ENCODE data around the gene THAP8.
"Not testable (repeated sequence)": the region's sequence is repeated elsewhere in the genome, so short reads cannot be mapped to it uniquely, and the experiment has no call there.

Gene THAP8, protein sequence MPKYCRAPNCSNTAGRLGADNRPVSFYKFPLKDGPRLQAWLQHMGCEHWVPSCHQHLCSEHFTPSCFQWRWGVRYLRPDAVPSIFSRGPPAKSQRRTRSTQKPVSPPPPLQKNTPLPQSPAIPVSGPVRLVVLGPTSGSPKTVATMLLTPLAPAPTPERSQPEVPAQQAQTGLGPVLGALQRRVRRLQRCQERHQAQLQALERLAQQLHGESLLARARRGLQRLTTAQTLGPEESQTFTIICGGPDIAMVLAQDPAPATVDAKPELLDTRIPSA

DNA sequence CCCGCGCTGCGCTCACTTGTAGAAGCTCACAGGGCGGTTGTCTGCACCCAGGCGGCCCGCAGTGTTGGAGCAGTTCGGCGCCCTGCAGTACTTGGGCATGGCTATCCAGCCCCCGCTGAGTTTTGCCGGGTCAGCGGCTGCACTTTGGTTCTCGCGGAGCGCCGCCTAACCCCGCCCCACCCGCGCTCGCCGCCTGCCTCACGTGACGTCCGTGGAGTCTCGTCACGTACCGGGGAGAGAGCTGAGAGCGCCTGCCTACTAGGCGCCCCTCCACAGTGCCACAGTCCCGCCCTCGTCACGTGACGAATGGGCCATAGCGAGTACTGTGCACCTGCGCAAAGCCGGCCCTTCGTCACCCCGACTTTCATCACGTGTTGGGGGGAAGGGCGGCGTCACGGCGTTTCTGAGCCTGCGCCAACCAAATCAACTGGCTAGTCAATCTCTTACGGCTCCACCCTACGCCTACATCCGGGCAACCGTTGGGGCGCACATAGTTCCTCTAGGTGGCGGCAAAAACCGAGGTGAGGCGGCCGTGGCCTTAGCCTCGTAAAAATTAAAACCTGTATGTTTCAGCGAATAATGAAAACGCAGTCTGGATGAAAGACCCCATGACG is at the start of gene THAP8:
THAP8 (minus strand) TSS at position 167 of the 614 bp plus-strand sequence; CDS start at position 99, 68 bp downstream.
- peak; percentile 93 for DNase-seq

DNA sequence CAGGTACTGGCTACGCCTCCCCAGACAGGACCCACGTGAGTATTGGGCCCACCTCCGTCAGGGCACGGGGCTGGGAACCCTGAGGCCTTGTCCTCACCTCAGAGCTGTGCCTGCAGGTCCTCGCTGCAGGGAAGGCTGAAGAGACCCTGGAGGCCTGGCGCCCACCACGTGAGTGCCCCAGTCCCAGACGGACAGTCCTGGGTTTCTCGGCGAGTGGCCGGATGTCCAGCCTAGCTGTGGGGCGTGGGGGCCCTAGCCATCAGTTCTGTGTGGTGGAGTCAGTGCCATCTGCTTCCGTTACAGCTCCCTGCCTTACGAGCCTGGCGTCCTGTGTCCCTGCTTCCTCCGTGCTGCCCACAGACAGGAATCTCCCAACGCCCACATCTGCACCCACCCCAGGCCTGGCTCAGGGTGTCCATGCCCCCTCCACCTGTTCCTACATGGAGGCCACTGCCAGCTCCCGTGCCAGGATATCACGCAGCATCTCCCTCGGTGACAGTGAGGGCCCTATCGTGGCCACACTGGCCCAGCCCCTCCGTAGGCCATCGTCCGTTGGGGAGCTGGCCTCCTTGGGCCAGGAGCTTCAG is 49.0 kb upstream of the THAP8 start:
- DNase-seq = no peak

DNA sequence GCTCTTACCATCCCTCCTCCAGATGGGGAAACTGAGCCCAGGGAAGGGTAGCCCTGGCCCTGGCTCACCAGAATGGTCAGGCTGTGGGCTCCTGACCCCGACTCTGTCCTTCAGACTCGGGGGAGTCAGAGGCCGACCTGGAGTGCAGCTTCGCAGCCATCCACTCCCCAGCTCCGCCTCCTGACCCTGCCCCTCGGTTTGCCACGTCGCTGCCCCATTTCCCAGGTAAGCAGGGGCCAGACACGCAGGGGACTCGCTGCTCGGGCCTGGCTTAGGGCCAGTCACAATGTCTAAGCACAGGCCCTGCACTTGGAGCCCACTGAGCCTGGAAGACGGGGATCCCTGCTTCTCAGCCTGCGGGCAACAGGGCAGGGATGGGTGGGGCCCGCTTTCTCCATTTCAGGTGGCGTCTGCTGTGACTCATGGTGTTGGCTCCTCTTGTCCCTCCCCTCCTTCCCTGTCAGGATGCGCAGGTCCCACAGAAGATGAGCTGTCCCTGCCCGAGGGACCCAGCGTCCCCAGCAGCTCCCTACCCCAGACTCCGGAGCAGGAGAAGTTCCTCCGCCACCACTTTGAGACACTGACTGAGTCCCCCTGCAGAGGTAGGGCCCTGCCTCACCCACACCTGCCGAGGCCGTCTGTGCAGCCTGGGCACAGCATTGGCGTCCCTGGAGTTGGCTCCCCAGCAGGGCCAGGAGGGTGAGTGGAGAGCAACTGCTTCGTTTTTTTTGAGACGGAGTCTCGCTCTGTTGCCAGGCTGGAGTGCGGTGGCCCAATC is 47.7 kb upstream of the THAP8 start:
- no peak for DNase-seq

DNA sequence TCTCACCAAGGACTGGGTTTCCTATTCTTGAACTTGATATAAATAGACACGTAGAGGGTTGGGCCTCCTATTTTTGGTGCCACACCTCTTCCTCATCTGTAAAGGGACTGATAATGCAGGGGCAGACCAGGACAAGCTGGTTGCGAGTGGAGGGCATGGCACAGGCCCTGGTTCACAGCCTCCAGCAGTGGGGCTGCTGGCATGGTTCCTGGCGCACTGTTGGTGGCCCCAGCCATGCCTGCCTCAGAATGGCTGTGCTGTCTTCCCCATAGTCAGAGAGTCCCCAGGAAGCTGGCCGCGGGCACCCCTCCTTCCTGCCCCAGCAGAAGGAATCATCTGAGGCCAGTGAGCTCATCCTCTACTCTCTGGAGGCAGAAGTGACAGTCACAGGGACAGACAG is 46.4 kb upstream of the THAP8 start:
- DNase-seq = no peak

DNA sequence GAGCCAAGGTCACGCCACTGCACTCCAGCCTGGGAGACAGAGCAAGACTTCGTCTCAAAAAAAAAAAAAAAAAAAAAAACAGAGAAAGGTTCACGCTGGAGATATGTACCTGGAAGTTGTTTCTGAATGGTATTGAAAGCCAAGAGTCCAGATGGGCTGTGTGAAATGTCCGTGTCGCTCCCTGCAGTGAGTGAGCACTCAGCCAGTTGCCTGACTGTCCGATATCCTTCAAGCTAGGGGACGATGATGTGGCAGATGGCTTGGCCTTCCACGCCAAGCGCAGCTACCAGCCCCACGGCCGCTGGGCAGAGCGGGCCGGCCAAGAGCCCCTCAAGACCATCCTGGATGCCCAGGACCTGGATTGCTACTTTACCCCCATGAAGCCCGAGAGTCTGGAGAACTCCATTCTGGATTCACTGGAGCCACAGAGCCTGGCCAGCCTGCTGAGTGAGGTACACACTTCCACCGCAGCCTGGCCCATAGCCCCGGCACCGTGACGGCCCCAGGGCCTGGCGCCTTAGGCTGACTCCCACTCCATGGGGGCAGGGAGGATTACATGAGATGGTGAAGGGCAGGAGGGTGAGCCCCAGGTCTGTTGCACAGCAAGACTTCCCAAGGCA is 45.2 kb upstream of the THAP8 start:
- no peak for DNase-seq

DNA sequence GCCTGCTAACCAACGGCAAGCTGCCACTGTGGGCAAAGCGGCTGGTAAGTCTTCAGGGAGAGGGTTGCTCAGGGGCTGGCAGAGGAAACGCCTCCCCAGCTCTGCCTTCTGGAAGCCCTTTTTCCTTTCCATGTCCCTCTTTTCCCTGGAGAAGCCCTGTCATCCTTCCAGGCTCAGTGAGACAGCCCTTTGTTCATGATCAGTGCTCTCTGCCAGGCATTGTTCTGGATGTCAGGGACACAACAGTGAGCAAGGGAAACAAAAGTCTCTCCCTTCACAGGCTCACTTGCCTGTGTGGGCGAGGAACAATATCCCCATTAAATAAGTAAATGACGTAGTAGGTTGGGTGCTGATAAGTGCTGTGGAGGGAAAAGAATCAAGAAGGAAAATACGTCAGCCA is 43.0 kb upstream of the THAP8 start:
- DNase-seq = no peak

DNA sequence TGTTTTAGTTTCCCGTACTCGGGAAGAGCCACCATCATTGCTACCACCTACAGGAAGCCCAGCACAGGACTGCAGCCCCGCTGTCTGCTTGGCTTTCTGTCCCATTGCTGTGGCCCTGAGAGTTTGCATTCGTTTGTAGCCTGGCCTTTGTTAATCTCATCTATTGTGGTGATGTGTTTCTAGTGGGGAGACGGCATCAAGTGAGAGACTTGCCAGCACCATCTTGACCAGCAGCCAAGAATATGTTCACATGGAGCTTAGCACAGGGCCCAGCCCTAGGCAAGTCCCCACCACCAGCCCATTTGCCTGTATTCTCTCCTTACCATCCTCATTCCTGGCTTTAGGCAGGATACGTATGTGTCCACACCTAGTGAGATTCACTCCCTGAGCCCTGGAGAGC is 39.6 kb upstream of the THAP8 start:
- DNase-seq = no peak

DNA sequence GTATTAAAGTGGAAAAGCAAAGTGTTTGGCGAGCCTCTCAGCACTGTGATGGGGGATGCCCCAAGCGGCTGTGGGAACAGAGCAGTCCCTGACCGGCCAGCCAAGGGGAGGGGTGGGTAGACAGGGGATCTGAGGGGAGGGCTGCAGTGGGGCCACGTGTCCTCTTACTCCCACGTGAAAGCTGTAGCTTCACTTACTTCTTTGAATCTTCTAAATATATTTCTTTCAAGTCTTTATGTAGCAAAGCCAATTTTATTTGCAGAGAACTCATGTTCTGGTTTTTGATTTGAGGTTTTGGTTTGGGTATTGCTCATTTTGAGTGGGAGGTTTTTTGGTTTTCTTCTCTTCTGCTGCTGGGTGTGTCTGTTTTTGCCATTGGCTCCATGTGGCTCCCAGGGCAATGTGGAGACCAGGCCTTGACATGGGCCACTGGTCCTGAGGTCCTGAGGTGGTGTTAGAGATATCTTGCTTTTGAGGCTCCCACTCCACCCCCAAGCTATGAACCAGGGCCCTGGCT is 39.1 kb upstream of the THAP8 start:
- DNase-seq = no peak

DNA sequence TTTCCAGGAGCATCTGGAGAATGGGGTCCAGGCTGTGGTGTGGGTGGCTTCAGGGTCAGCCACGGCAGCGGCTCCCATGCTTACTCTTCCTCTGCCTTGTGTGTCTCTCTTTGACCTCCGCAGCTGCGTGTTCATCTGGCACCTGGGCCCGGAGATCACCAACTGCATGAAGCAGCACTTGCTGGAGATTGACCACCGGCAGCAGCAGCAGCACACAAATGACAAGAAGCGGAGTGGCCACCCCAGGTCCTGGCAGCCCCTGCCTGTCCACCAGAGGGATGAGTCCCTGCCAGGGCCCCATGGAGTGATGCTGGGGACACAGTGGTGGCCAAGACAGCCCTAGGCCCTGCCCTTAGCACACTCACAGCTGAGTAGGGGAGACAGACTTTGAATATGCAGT is 38.5 kb upstream of the THAP8 start:
- no peak for DNase-seq

DNA sequence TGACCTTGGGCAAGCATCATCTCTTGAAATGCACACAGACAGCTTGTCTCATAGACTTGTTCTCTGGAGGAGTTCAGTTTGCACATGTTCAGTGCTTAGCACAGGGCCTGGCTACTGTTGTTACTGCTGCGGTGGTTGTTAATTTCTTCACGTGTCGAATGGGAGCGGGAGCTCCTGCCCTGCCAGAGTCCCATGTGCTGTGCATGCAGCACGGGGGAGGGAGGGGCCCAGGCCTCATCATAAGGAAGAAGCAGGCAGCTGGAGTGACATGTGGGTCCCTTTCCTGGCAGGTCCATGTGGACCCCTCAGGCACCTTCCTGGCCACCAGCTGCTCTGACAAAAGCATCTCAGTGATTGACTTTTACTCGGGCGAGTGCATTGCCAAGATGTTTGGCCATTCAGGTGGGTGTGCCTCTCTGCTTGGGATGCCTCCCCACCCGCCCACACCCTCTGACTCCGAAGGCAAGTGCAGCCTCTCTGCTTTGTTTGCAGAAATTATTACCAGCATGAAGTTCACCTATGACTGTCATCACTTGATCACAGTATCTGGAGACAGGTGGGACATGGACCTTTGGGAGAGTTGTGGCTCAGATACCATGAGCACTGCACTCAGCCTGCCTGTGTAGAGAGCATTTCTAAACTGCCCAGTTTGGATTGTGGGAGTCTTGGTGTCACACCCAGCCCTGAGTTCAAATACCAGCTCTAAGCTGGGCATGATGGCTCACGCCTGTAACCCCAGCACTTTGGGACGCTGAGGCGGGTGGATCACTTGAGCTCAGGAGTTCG is 37.0 kb upstream of the THAP8 start:
- DNase-seq = no peak

DNA sequence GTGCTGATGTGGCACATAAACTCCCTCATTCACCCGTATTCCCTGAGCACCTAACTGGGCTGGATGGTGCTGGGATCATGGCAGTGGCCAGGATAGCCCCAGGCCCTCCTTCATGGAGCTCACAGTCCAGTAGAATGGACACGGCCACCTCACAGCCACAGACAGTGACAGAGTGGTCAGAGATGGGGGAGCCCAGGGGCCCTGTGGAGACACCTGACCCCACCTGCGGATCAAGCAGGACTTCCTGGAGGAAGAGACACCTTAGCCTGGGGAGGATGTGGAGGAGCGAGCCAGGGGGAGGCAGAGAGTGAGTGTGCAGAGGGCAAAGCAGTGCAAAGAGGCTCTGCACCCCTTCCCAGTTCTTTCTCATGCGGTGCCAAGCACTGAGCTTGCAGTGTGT is 35.8 kb upstream of the THAP8 start:
- DNase-seq = no peak

DNA sequence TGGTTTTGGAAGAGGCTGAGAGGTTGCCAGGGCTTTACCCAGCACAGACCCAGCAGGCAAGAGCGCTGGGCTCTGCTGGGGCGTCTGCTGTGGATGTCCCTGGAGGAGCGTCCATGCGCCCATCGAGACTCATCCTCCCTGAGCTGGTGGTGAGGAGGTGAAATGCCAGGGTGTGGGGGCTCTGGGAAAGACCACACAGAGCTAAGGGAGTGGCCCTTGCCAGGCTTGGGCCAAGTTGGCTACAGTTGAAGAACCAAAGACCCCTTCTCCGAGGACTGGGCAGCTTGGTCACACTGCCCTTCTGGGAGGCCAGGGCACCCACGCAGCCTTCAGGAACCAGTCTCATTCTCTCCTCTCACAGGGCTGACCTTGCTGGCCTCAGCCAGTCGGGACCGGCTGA is 32.2 kb upstream of the THAP8 start:
- DNase-seq = no peak

DNA sequence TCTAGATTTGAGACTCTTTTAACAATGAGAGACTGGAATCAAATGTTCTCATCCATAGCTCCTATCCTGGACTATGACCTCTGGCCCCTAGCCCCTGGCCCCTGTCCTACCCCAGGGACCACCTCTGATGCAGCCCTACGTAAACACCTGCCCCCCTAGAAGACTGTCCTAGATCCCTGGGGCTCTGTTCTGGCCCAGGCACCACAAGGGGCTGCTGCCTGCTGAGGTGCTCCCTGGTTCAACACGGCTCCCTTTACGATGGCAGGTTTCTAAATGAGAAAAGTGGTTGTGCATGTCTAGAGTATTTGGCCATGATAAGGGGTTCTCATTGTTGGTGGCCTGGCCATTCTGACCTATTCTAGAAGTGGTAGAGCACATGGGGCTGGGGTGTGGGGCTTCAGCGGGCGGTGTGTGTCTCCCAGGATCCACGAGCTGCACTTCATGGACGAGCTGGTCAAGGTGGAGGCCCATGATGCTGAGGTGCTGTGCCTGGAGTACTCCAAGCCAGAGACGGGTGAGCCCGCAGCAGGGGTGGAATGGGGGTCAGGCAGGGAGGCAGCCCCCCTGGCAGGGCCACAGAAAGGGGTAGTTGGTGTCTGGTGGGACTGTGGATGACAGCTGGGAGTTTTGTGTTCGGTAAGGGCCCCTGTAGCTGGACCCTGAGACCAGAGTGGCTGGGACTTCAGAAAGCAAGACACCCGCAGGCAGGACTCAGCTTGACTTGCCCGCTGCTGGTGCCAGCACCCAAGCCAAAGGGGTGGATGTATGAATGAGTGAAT is 30.3 kb upstream of the THAP8 start:
- DNase-seq = no peak

DNA sequence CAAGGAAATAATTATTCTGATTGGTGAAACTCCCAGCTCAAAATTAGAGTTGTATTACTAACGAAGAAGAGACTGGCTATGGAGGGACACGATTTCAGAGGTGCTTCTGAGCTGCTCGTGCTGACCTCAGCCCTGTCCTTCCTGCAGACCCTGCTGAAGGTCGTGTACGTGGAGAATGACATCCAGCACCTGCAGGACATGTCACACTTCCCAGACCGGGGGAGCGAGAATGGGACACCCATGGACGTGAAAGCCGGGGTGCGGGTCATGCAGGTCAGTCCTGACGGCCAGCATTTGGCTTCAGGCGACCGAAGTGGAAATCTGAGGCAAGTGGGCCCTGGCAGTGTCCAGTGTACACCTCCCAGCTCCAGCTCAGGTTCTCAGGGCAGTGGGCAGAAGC is 28.8 kb upstream of the THAP8 start:
- DNase-seq = no peak

DNA sequence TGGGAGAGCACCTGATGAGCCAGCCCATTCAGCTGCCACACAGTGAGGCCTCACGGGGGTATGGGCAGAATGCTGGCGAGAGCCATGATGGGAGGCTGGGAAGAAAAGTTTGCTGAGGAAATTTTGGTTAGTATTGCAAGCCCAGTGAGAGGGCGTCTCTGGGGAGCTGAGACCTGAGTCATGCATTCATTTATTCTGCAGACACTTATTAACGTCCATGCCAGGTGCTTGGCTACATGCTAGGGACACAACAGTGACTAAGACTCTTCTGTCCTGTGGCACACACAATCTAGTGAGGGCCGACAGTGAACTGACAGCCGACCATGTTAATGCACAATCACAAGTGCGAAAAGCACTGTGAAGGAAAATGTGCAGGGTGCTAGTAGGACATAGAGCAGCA is 27.8 kb upstream of the THAP8 start:
- DNase-seq = no peak

DNA sequence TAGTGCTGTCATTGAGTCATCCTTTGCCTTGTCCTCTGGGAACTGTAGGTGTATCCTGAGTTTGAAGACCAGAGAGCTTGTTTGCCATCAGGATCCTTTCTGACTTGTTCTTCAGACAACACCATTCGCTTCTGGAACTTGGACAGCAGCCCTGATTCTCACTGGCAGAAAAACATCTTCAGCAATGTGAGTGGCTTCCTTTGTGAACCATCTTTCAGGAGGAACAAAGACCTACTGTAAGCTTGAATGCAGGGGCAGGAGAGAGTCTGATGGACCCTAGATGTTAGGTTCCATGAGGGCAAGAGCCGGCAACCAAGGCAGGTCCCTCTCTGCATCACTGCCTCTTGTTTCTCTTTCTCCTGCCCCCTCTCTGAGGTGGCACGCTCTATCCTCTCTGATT is 27.3 kb upstream of the THAP8 start:
- no peak for DNase-seq

DNA sequence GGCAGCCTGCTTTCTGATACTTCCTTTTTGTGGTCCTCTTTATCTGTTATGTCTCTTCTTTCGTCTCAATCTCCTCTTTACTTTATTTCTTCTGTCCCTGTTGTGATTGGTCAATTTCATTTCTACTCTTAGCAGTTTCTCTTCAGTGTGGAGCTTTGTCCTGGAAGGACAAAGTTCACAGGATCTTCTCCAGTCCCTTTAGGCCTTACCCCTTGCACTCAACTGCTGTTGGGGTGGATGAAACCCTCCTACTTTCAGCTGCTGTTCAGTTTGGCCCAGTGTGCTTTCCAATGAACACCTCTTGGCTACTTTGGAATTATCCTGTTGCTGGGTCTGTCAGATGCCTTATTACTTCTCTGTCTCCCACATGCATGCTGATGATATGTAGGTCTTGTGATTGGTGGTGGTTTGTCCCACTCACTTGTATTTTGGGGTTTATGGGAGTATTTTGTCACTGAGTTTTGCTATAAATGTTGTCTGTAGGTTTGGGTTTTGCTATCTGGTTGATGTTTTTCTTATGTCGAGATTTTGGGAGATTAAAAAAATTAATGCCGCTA is 25.4 kb upstream of the THAP8 start:
- DNase-seq = no peak

DNA sequence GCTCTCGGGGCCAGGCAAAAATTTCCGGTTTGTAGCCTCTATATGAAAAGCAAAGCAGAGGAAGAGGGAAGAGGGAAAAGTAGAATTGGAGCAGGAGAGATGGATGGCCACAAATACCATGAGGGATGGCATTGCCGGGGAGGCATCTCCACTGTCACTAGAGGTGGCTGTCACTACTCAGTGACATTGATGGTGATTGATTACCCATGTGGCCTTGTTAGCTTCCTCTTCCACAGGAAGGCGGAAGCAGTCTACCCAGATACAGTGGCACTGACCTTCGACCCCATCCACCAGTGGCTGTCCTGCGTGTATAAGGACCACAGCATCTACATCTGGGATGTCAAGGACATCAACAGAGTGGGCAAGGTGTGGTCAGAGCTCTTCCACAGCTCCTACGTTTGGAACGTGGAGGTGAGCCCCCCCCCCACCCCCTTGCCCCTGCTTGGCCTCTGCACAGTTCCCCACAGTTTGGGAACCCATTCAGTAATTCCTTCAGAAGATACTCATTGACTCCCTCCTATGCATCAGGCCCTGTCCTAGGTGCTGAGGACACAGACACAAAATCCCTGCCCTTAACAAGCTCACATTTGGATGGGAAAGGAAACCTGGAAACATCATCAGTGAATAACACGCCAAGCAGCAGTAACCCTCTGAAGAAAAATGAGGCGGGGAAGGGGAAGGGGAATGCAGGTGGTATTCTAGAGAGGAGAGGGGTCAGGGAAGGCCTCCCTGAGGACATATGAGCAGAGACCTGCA is 19.2 kb upstream of the THAP8 start:
- DNase-seq = no peak

DNA sequence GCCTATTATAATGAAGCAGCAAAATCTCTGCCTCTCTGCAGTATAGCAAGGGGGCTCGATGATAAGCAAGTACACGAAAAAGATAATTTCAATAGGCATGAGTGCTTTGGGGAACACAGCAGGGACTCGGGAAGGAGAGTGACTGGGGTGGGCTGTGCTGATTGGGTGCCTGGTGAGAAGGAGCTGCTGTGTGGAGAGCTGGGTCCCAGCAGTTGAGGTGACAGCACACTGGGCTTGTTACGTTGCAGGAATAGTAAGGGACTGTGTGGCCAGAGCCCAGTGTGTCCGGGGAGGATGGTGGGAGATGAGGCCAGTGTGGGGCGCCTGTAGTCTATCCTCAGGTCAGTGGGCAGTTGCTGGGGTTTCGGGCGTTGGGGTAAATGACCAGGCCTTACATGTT is 18.0 kb upstream of the THAP8 start:
- no peak for DNase-seq

DNA sequence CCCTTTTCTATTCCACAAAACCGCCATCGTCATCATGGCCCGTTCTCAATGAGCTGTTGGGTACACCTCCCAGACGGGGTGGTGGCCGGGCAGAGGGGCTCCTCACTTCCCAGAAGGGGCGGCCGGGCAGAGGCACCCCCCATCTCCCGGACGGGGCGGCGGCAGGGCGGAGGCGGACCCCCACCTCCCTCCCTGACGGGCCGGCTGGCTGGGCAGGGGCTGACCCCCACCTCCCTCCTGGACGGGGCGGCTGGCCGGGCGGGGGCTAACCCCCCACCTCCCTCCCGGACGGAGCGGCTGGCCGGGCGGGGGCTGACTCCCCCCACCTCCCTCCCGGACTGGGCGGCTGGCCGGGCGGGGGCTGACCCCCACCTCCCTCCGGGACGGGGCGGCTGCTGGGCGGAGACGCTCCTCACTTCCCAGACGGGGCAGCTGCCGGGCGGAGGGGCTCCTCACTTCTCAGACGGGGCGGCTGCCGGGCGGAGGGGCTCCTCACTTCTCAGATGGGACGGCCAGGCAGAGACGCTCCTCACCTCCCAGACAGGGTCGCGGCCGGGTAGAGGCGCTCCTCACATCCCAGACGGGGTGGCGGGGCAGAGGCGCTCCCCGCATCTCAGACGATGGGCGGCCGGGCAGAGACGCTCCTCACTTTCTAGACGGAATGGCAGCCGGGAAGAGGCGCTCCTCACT is 14.9 kb upstream of the THAP8 start:
- not testable (repeated sequence) for DNase-seq
